Right cardiac atrium (tissue), 5 donors: ENCODE results near the gene NAPA. TPM values are rescaled to one million over a fixed set of nuclear protein-coding genes. Genes with fewer than 3 reads are reported as not detected.
A peak's percentile ranks its signal among the peaks of the same experiment; 100 is the strongest.

ENCODE experiments used
- ATAC-seq, 2 donors: fragments of 200-7000 bp; cut with Tn5 transposase; one replicate each; pipeline versions ENCODE4 v1.8.0 to v1.9.1; 2020; ENCODE audit warnings: moderate library complexity in 2 of 2, mild to moderate bottlenecking in 1 of 2
- DNase-seq, 3 donors: peaks; one replicate each; pipeline ENCODE4 v3.0.0-alpha.2; 2020
- H3K27ac ChIP-seq: one replicate; pipeline ENCODE4 v1.5.1; 2013; ENCODE audit warnings: mild to moderate bottlenecking, low read length, control low read depth, moderate library complexity
- H3K27me3 ChIP-seq: one replicate; pipeline ENCODE4 v1.6.1; 2013; ENCODE audit not compliant: control insufficient read depth, insufficient read depth
- H3K4me1 ChIP-seq: one replicate; pipeline ENCODE4 v1.6.1; 2013; ENCODE audit warnings: low read length; ENCODE audit not compliant: control insufficient read depth, insufficient read depth
- H3K4me3 ChIP-seq: one replicate; pipeline ENCODE4 v1.5.1; 2013; ENCODE audit warnings: low read length, control low read depth
- H3K9me3 ChIP-seq: one replicate; pipeline ENCODE4 v1.6.1; 2013; ENCODE audit warnings: low read length; ENCODE audit not compliant: control insufficient read depth
- WGBS: extraction: QIAGEN DNeasy Blood & Tissue Kit; methylation state at CpG from one replicate; pipeline ENCODE4 v1.1.7; 2013; 5-methylcytosine and 5-hydroxymethylcytosine counted together
- intact Hi-C, 4 donors: fragments of 100-400 bp; cut with DNase I; formaldehyde crosslinking; loops; one replicate each; pipeline versions ENCODE4 v1.11.0 to v1.14.0; 2022 to 2023
- polyA plus RNA-seq: library from polyadenylated mRNA; stranded (reverse); fragments of 200-250 nt; gene quantifications from one replicate; pipeline ENCODE4 v1.2.3, GENCODE V29; 2013
- total RNA-seq, 4 donors: library from RNA; stranded (reverse); fragmentation: NEBNext Ultra II Directional; extraction: Animal tissue kit (Norgen Biotek cat#: 25700); gene quantifications; one replicate each; pipeline ENCODE4 v1.2.1, GENCODE V29; 2021
- donor health status: healthy with polysubstance abuse.
- donor health status: DM: no; HTN: yes; CAD: no.
- donor health status: DM: no; HTN: no; CAD: no.
- donor health status: DM: no; HTN: yes; CAD: no; lungs with severe emphysema.
- donor health status: DM: yes; HTN: yes; CAD: no.

NAPA gene
- total and polyA plus RNA-seq, 5 donors = 91.7 to 111 (median 105) TPM

DNA sequence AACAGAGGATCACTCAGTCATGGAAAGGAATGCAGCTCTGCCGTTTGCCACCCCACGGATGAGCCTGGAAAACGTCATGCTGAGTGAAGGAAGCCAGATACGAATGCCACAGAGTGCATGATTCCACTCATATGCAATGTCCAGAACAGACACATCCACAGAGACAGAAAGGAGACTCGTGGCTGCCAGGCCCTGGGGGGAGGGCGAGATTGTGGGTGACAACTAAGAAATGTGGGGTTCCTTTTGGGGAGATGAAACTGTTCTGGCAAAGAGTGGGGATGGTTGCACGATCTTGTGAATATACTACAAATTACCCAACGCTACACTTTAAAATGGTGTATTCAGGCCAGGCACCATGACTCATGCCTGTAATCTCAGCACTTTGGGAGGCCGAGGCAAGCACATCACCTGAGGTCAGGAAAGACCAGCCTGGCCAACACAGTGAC is 27.2 kb upstream of the NAPA start:
- no peaks in the 10 kb centered on the region for H3K9me3 ChIP-seq
- no peaks in the 10 kb centered on the region for H3K4me1 ChIP-seq
- no peaks in the 10 kb centered on the region for H3K27me3 ChIP-seq
- peak; percentile 28 to 60 for ATAC-seq
- no peak overlapping the region for H3K4me3 ChIP-seq
- intact Hi-C loops = no loop called here
- 54% methylated on average over 9 of the region's 9 CpGs for WGBS
- no peak overlapping the region for H3K27ac ChIP-seq
- no peak for DNase-seq

DNA sequence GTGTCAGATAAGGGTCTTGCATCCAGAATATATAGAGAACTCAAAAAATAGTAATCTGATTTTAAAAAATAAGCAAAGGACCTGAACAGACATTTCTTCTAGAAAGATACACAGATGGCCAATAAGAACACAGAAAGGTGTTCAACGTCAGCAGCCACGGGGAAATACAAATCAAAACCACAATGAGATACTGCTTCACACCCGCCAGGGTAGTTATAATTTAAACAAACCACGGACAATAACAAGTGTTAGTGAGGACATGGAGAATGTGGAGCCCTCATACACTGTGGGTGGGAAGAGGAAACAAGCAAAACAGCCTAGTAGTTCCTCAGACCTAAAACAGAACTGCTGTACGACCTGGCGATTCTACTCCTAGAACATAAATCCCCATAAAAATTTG is 26.7 kb upstream of the NAPA start:
- H3K27ac ChIP-seq = no peak overlapping the region
- intact Hi-C loops = no loop called here
- H3K4me3 ChIP-seq = no peak overlapping the region

DNA sequence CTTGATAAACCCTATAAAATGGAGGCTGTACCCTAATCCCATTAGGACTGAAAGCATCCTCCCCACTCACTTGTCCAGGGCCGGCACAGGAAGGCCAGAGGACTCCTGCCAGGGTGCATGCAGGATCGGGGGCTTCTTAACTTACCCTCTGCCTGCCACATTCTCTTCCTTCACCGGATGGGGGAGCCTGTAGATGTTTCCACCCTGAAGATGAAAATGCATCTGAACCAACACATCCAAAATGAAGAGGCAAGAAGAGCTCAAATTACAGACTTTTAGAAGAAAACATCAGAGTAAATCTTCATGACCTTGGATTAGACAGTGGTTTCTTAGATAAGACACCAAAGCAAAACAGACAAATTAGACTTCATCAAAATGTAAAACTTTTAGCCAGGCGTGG is 25.9 kb upstream of the NAPA start:
- Histone ChIP-seq H3K27ac (no peak overlapping the region), H3K4me1 (no peaks in the 10 kb centered on the region), H3K27me3 (no peaks in the 10 kb centered on the region), H3K4me3 (no peak overlapping the region), H3K9me3 (no peaks in the 10 kb centered on the region)
- intact Hi-C loops = no loop called here
- ATAC-seq = no peak
- no peak for DNase-seq
- WGBS = 63% methylated on average over 4 of the region's 4 CpGs

More for the DNA sequence above, 26.7 kb upstream of the NAPA start:
- H3K4me1 ChIP-seq = no peaks in the 10 kb centered on the region
- H3K27me3 ChIP-seq = no peaks in the 10 kb centered on the region
- ATAC-seq (no peak), DNase-seq (no peak)
- WGBS = 76% methylated on average over 6 of the region's 6 CpGs
- no peaks in the 10 kb centered on the region for H3K9me3 ChIP-seq

DNA sequence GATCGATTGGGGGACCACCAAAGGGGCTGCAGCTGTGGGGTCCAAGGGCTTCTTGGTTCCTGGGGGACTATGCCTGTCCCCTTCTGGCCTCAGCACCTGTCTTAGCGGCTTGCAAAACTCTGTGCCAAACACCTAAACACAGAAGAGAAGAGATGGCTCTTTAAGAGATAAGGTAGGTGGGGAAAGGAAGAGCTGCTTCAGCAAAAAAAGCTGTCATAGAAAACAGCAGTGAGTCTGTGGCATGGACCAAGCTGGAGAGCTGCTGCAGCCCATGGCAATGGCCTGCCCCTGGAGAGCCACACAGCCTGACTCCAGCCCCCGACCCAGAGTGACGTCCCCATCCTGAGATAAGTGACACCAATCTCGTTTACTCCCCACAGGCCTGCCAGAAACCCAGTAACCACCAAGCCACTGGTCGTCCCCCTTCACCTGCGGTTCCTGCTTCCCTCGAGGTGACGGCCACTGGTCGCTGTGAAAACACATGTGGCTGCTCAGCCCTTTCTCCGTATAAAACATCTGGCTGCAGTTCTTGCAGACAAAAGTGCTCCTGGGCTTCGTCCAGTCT is 25.0 kb upstream of the NAPA start:
- Histone ChIP-seq H3K4me3 (no peak overlapping the region), H3K4me1 (no peaks in the 10 kb centered on the region), H3K27me3 (no peaks in the 10 kb centered on the region), H3K27ac (no peak overlapping the region), H3K9me3 (no peaks in the 10 kb centered on the region)
- WGBS = 55% methylated on average over 12 of the region's 12 CpGs
- intact Hi-C loops = no loop called here
- DNase-seq = no peak
- ATAC-seq = no peak

DNA sequence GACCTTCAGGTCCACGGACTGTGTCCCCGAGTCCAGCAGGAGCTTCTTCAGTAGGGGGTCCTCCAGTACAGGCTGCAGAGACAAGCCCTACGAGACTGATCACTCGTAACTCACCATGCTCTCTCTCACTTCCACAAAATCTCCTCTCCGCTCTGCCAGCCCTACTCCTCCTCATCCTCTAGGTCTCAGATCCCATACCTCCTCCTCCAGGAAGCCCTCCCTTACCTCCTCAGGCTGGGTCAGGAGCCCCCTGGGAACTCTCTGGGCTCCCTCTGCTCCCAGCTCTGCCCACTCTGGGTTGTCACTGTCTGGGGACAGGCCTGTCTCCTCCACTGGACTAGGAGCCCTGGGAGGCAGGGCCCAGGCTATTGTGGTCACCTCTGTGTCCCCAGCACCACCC is 23.9 kb upstream of the NAPA start:
- intact Hi-C loops = no loop called here
- no peaks in the 10 kb centered on the region for H3K27me3 ChIP-seq
- no peaks in the 10 kb centered on the region for H3K9me3 ChIP-seq
- H3K4me3 ChIP-seq = no peak overlapping the region
- no peak overlapping the region for H3K27ac ChIP-seq
- DNase-seq = no peak
- H3K4me1 ChIP-seq = no peaks in the 10 kb centered on the region
- WGBS = 87% methylated on average over 5 of the region's 5 CpGs
- no peak for ATAC-seq

DNA sequence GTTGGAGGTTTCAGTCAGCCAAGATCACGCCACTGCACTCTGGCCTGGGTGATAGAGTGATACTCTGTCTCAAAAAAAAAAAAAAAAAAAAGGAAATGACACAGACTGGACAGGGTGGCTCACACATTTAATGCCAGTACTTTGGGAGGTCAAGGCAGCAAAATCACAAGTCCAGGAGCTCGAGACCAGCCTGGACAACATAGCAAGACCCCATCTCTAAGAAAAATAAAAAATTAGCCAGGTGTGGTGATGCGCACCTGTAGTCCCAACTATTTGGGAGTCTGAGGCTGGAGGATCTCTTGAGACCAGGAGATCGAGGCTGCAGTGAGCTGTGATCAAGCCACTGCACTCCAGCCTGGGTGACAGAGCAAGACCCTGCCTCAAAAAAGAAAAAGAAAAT is 22.6 kb upstream of the NAPA start:
- intact Hi-C loops = no loop called here

DNA sequence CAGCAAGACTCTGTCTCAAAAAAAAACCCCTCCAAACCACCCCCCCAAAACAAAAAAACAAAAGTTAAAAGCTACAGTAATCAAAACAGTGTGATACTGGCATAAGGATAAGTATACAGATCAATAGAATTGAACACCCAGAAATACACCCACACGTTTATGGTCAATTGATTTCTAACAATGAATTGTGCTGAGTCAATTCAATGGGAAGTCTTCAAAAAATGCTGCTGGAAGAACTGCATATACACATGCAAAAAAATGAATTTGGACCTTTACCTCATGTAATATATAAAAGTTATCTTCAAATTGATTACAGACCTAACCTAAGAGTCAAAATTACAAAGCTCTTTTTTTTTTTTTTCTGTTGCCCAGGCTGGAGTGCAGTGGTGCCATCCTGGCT is 19.8 kb upstream of the NAPA start:
- no peaks in the 10 kb centered on the region for H3K9me3 ChIP-seq
- H3K27ac ChIP-seq = no peak overlapping the region
- DNase-seq (no peak), ATAC-seq (no peak)
- H3K4me3 ChIP-seq = no peak overlapping the region
- intact Hi-C loops = no loop called here
- no peaks in the 10 kb centered on the region for H3K27me3 ChIP-seq
- 78% methylated on average over 1 of the region's 1 CpG for WGBS
- H3K4me1 ChIP-seq = no peaks in the 10 kb centered on the region

More for the DNA sequence above, 22.6 kb upstream of the NAPA start:
- ATAC-seq = no peak
- no peak for DNase-seq
- WGBS = 88% methylated on average over 4 of the region's 4 CpGs
- no peaks in the 10 kb centered on the region for H3K4me1 ChIP-seq
- no peak overlapping the region for H3K27ac ChIP-seq
- no peak overlapping the region for H3K4me3 ChIP-seq
- no peaks in the 10 kb centered on the region for H3K9me3 ChIP-seq
- no peaks in the 10 kb centered on the region for H3K27me3 ChIP-seq

DNA sequence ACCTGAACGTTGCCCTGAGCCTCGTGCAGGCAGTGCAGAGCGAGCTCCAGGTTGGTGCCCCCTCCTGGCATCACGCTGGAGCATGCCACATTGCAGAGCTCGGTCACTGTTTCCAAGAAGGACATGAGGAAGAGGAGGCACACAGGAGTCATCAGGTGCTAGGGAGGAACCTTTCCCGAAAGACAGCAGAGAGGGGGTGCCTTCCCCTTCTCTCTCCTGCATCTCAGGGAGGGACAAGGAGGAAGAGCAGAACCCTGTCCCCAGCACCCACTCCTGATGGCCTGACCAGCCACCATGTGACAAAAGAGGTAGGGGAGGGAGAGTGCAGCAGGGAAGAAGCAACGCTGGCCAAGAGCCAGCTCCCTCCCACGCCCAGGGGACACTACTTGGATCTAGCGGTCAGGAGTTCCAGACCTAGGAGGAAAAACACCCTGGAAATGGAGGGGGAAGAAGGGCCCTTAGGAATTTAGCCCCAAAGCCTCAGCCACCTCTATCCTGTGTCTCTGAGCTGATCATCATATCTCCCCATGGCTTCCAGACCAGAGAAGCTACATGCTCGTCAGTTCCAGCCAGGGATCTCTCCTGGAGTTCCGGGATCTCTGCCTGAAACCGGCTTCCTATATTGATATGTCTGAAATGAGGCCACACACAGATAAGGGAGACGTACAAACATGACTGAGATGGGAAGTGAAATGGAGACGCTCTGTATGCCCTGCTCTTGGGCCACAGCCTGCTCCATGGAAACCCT is 17.0 kb upstream of the NAPA start:
- Histone ChIP-seq H3K27ac (no peak overlapping the region), H3K4me3 (no peak overlapping the region), H3K9me3 (no peaks in the 10 kb centered on the region), H3K27me3 (no peaks in the 10 kb centered on the region), H3K4me1 (no peaks in the 10 kb centered on the region)
- 34% methylated on average over 14 of the region's 14 CpGs for WGBS
- DNase-seq (no peak), ATAC-seq (peak; percentile 11 to 26)
- intact Hi-C loops = no loop called here

DNA sequence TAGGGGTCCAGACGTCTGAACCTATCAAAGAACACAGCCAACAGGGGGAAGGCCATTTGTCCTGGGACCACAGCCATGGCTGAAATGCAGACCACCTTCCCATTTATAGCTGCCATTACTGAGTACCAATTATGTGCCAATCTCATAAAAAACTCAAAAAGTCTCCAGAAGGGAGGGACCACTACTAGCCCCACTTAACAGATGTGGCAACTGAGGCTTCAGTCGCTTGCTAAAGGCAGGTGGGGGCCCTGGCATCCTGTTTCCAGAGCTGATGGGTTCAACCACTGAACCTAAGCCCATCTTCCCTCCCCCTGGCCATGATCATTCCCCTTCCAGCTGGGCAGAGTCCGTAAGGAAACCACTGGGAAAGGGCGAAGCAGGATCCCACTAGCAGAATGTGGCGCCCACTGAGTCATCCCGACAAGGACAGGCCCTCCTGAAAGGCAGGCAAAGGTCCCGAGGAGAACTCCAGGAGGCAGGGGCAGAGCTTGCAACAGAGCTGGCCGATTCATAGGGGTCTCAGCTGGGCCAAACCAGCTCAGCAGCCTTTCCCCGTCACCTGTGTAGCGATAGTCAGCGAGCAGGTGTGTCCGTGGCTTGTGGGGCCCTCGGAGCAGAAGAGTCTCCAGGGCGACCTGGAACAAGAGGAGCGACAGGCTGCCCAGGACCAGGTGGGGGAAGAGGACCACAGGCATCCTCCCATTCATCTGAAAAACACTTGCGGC is 14.3 kb upstream of the NAPA start:
- no peak overlapping the region for H3K4me3 ChIP-seq
- DNase-seq = no peak
- no peaks in the 10 kb centered on the region for H3K9me3 ChIP-seq
- H3K27me3 ChIP-seq = no peaks in the 10 kb centered on the region
- H3K27ac ChIP-seq = no peak overlapping the region
- no peaks in the 10 kb centered on the region for H3K4me1 ChIP-seq
- 81% methylated on average over 16 of the region's 16 CpGs for WGBS
- ATAC-seq = no peak
- intact Hi-C loops = no loop called here

DNA sequence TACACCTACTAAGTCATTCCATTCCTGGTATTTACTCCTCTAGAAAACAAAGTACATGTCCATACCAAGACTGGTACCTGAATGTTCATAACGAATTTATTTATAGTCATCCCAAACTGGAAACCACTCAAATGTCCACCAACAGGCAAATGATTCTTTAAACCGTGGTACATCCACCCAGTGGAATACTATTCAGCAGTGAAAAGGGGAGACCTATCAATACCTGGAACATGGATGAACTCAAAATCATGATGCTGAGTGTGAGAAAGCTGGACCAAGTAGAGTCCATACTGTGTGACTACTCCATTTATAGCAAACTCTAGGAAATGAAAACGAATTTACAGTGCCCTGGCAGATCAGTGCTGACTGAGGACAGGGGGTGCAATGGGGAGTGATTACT is 11.9 kb upstream of the NAPA start:
- intact Hi-C loops = no loop called here
- Histone ChIP-seq H3K27ac (no peak overlapping the region), H3K27me3 (no peaks in the 10 kb centered on the region), H3K4me3 (no peak overlapping the region), H3K4me1 (peaks cover 5% of the 10 kb centered on the region), H3K9me3 (no peaks in the 10 kb centered on the region)
- ATAC-seq = no peak
- no peak for DNase-seq
- WGBS = 74% methylated on average over 3 of the region's 3 CpGs

DNA sequence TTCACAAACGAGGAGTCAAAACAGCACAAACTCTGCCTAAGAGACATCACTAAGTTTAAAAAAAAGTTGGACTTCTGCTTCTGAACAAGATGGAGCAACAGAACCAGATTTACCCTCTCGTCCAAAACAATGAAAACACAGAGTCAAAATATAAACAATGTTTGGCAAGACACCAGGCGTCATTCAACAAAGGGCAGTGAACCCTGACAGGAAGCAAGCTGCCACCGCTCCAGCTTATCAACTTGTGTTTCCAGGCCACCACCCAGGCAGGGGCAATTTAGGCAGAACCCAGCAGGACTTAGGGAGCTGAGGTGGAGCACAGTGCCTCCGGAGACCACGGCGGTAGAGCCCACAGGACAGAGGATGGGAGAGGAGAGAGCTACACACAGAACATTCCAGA is 8.6 kb upstream of the NAPA start:
- no peaks in the 10 kb centered on the region for H3K27me3 ChIP-seq
- 20% methylated on average over 7 of the region's 7 CpGs for WGBS
- intact Hi-C loops = no loop called here
- ATAC-seq (peak in 1 of 2 donors; percentile 75), DNase-seq (no peak)
- peaks cover 5% of the 10 kb centered on the region for H3K4me1 ChIP-seq
- peak overlapping the region; percentile 1 for H3K27ac ChIP-seq
- H3K9me3 ChIP-seq = no peaks in the 10 kb centered on the region
- no peak overlapping the region for H3K4me3 ChIP-seq
